Effector memory CD4-positive, alpha-beta T cell (primary cell): Measurements from ENCODE around the gene UBR4.
"Not testable (repeated sequence)": the region's sequence is repeated elsewhere in the genome, so short reads cannot be mapped to it uniquely, and the experiment has no call there.

ENCODE experiments used
- DNase-seq, 3 donors: peaks; one replicate each; pipeline ENCODE4 v3.0.0-alpha.2; 2020
- H3K27ac ChIP-seq: 2 replicates; pipeline ENCODE4 v1.7.0; 2013; ENCODE audit warnings: mild to moderate bottlenecking, low read length, moderate library complexity; ENCODE audit not compliant: insufficient read depth, poor library complexity, severe bottlenecking
- H3K27me3 ChIP-seq: replicated peaks from 2 replicates; pipeline ENCODE4 v1.7.0; 2013; ENCODE audit warnings: mild to moderate bottlenecking, low read length; ENCODE audit not compliant: insufficient read depth, control insufficient read depth, poor library complexity, severe bottlenecking
- H3K36me3 ChIP-seq: 2 replicates; pipeline ENCODE4 v1.7.0; 2013; ENCODE audit warnings: mild to moderate bottlenecking, low read length, moderate library complexity; ENCODE audit not compliant: control insufficient read depth, insufficient read depth
- H3K4me1 ChIP-seq: 2 replicates; pipeline ENCODE4 v1.7.0; 2013; ENCODE audit warnings: low read length, mild to moderate bottlenecking; ENCODE audit not compliant: control insufficient read depth, insufficient read depth, poor library complexity, severe bottlenecking
- H3K4me3 ChIP-seq: 2 replicates; pipeline ENCODE4 v1.7.0; 2013; ENCODE audit warnings: low read length, low read depth, mild to moderate bottlenecking; ENCODE audit not compliant: insufficient read depth, poor library complexity, severe bottlenecking
- H3K9me3 ChIP-seq: 2 replicates; pipeline ENCODE4 v1.7.0; 2013; ENCODE audit warnings: mild to moderate bottlenecking, low read length, moderate library complexity; ENCODE audit not compliant: control insufficient read depth

The UBR4 gene

GRCh38 chr1:19240673-19241538 is 30.8 kb upstream of the UBR4 start:
- peak; percentile 29 to 54 (median 40) for DNase-seq
- no peaks in the 10 kb centered on the region for H3K27me3 ChIP-seq
- no peaks in the 10 kb centered on the region for H3K9me3 ChIP-seq
- H3K4me1 ChIP-seq: no peaks in the 10 kb centered on the region
- H3K36me3 ChIP-seq: peaks cover 81% of the 10 kb centered on the region
- H3K4me3 ChIP-seq: no peak overlapping the region
- H3K27ac ChIP-seq: no peak overlapping the region

GRCh38 chr1:19239876-19240275 is 29.8 kb upstream of the UBR4 start:
- H3K4me1 ChIP-seq: no peaks in the 10 kb centered on the region
- H3K4me3 ChIP-seq: no peak overlapping the region
- DNase-seq: no peak
- H3K27ac ChIP-seq: no peak overlapping the region
- no peaks in the 10 kb centered on the region for H3K27me3 ChIP-seq
- peaks cover 82% of the 10 kb centered on the region for H3K36me3 ChIP-seq
- H3K9me3 ChIP-seq: no peaks in the 10 kb centered on the region

- no peak overlapping the region for H3K27ac ChIP-seq
- no peak for DNase-seq
- H3K4me1 ChIP-seq: no peaks in the 10 kb centered on the region
- peaks cover 75% of the 10 kb centered on the region for H3K36me3 ChIP-seq
- no peak overlapping the region for H3K4me3 ChIP-seq
- no peaks in the 10 kb centered on the region for H3K9me3 ChIP-seq
- no peaks in the 10 kb centered on the region for H3K27me3 ChIP-seq
Observed at GRCh38 chr1:19234224-19234623, 24.2 kb upstream of the UBR4 start.

GRCh38 chr1:19232524-19232846 is 22.4 kb upstream of the UBR4 start:
- Histone ChIP-seq H3K36me3 (peaks cover 60% of the 10 kb centered on the region), H3K9me3 (no peaks in the 10 kb centered on the region), H3K27ac (no peak overlapping the region), H3K4me3 (no peak overlapping the region), H3K27me3 (no peaks in the 10 kb centered on the region), H3K4me1 (no peaks in the 10 kb centered on the region)
- no peak for DNase-seq

- DNase-seq, H3K27me3 ChIP-seq, H3K4me3 ChIP-seq, H3K9me3 ChIP-seq, H3K27ac ChIP-seq, H3K4me1 ChIP-seq: not testable (repeated sequence)
- H3K36me3 ChIP-seq: peaks cover 60% of the 10 kb centered on the region
Observed at GRCh38 chr1:19231736-19232523, 21.9 kb upstream of the UBR4 start.

GRCh38 chr1:19229828-19230325 is 19.8 kb upstream of the UBR4 start:
- Histone ChIP-seq H3K4me1 (no peaks in the 10 kb centered on the region), H3K9me3 (no peaks in the 10 kb centered on the region), H3K36me3 (peaks cover 71% of the 10 kb centered on the region), H3K4me3 (no peak overlapping the region), H3K27ac (no peak overlapping the region), H3K27me3 (no peaks in the 10 kb centered on the region)
- no peak for DNase-seq

GRCh38 chr1:19229229-19229628 is 19.2 kb upstream of the UBR4 start:
- H3K4me3 ChIP-seq: no peak overlapping the region
- no peak overlapping the region for H3K27ac ChIP-seq
- H3K9me3 ChIP-seq: no peaks in the 10 kb centered on the region
- no peaks in the 10 kb centered on the region for H3K4me1 ChIP-seq
- peaks cover 71% of the 10 kb centered on the region for H3K36me3 ChIP-seq
- DNase-seq: no peak
- no peaks in the 10 kb centered on the region for H3K27me3 ChIP-seq

- DNase-seq: no peak
- Histone ChIP-seq H3K36me3 (peaks cover 85% of the 10 kb centered on the region), H3K4me1 (no peaks in the 10 kb centered on the region), H3K27ac (no peak overlapping the region), H3K9me3 (no peaks in the 10 kb centered on the region), H3K27me3 (no peaks in the 10 kb centered on the region), H3K4me3 (no peak overlapping the region)
Observed at GRCh38 chr1:19222979-19223824, 13.1 kb upstream of the UBR4 start.

- H3K36me3 ChIP-seq: peaks cover 85% of the 10 kb centered on the region
- H3K27ac ChIP-seq: no peak overlapping the region
Observed at GRCh38 chr1:19222573-19222972, 12.5 kb upstream of the UBR4 start.

More at GRCh38 chr1:19222573-19222972, 12.5 kb upstream of the UBR4 start:
- H3K27me3 ChIP-seq: no peaks in the 10 kb centered on the region
- H3K9me3 ChIP-seq: no peaks in the 10 kb centered on the region
- H3K4me3 ChIP-seq: no peak overlapping the region
- H3K4me1 ChIP-seq: no peaks in the 10 kb centered on the region
- DNase-seq: no peak
